A673 (cell line): ENCODE measurements around the gene ATPAF2.

Experiments used
- CTCF ChIP-seq: fragments of 300-800, 200-600 bp; sonication (generic); conservative IDR thresholded peaks from 2 replicates; pipeline ENCODE4 v1.5.1; 2017; ENCODE audit warnings: low read depth, mild to moderate bottlenecking, antibody characterized with exemption, low read length, moderate library complexity, mixed read lengths
- EZH2 ChIP-seq: fragments of 200-600 bp; sonication (generic); IDR thresholded peaks from 2 replicates; pipeline ENCODE4 v1.6.1; 2017; ENCODE audit warnings: borderline replicate concordance, low read depth, mild to moderate bottlenecking, mixed read lengths, antibody characterized with exemption, low read length; ENCODE audit not compliant: poor library complexity, severe bottlenecking

GRCh38 chr17:18025945-18026776, 12.8 kb downstream of the ATPAF2 start:
- TF ChIP-seq CTCF (no peak), EZH2 (no peak)
